SK-N-MC (cell line): ENCODE measurements around the gene FAM151B.

Experiments used
- EZH2 ChIP-seq: fragments of 200-600 bp; sonication (generic); IDR thresholded peaks from one replicate; pipeline ENCODE4 v1.6.1; 2017; ENCODE audit warnings: antibody characterized with exemption
- FOXP2 ChIP-seq: optimal IDR thresholded peaks from 2 replicates; pipeline ENCODE3; 2011; ENCODE audit warnings: mild to moderate bottlenecking, moderate library complexity; ENCODE audit not compliant: insufficient read depth; ENCODE audit errors: extremely low read length, control extremely low read depth
- POLR2AphosphoS5 ChIP-seq: IDR thresholded peaks from 2 replicates; pipeline ENCODE4 v1.6.1; 2012; ENCODE audit warnings: mild to moderate bottlenecking, low read depth, low read length, borderline replicate concordance

DNA sequence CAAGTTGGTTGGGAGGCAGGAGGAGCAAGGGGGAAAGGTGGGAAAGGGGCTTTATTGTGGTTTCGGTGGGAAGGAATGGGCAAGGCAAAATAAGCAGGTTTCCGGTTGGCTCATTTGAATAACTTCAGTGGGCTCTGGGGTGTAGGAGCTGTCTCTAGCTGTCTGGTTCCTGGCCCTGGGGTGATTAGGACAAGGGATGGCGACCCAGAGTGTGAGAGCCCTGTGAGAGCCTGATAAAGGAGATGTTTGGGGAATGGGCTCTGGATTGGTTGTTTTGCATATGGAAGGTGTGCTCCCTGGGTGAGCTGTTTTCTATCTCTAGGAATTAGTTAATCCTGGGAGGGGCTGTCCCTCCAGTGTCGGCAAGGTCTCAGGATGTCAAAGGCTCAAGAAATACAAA is 66.7 kb downstream of the FAM151B start:
- TF ChIP-seq EZH2 (no peak), POLR2AphosphoS5 (no peak), FOXP2 (no peak)
